H4 (cell line): ENCODE measurements around the gene LAMTOR5. TPM values are rescaled to one million over a fixed set of nuclear protein-coding genes. Genes with fewer than 3 reads are reported as not detected.

Experiments used
- DNase-seq: peaks from one replicate; pipeline ENCODE4 v3.0.0-alpha.2; 2015; ENCODE audit warnings: low spot score
- total RNA-seq: library from RNA; depleted of rRNA; stranded (reverse); fragments of >200 nt; shearing (Covaris generic); gene quantifications from 2 replicates; pipeline ENCODE4 v1.2.3, GENCODE V29; 2014; rRNA removed

Gene LAMTOR5
- total RNA-seq, 1 experiment from 2014 or later = 143 TPM

DNA sequence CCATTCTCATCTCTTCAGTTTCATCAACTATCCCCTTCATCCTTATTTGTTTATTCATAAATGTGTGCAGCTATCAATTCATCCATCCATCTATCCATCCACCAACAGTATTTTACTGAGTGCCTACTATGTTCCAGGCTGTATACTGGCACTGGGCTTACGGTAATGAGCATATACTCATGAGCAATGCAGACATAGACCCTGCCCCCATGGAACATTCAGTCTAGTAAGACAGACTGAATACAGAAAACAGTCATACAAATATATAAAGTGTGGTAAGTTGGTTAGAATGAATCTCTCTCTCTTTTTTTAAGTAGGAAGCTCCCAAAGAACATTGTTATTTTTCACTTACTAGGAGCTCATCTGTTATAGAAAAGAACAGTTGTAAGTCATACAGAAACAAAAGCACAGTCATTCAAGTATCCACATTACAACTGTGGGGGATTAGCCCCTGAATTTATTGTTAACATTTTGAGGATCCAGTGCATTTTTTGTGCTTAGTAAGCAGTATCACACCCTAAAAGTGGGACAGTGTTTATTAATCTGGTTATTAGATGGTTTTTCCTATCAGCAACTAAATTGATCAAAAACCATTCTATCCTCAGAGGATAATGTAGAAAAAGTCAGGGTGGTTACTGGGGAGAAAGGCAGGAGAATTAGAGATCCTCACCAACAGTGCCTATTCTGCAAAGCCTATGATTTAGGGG is 20.3 kb downstream of the LAMTOR5 start:
- DNase-seq = no peak

DNA sequence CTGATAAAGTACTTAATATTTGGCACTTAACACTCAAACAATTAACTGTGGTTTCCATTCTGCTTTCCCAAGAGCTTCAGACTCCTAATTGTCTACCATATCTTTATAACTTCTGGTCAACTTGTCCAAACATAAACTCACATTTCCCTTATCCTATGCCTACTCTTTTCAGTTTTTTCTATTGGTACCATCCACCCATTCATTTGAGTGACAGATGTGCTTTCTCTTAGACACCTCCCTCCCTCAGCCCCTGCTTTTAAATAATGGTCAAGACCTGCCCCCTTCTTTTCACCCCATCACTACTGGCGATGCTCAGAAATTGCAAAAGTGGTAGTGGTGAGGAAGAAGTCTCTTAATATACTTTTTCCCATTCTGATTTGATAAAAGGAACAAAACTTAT is 22.1 kb downstream of the LAMTOR5 start:
- DNase-seq = no peak

DNA sequence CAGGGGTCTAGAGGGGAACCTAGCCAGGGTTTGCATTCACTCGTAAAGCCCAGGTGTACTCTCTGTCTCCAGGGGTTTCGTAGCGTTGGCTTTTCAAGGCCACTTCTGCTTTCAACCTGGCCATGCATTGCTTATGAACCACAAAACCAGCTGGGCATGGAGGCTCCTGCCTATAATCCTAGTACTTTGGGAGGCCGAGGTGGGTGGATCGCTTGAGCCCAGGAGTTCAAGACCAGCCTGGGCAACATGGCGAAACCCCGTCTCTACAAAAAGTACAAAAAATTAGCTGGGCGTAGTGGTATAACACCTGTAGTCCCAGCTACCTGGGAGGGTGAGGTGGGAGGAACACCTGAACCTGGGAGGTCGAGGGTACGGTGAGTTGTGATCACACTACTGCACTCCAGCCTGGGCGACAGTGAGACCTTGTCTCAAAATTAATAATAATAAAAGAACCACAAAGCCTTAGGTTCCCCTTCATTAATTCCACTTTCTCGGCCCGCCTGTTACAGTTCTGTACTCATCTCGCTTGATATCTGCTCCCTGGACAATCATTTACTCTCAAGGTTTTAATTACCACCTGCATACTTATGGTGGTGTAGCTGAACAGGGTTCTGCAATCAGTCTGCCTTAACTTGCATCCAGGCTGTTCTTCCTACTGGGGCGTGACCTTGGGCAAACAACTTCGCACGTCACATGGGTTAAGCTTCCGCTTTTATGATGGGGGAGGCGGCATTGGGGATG is 22.7 kb downstream of the LAMTOR5 start:
- no peak for DNase-seq

DNA sequence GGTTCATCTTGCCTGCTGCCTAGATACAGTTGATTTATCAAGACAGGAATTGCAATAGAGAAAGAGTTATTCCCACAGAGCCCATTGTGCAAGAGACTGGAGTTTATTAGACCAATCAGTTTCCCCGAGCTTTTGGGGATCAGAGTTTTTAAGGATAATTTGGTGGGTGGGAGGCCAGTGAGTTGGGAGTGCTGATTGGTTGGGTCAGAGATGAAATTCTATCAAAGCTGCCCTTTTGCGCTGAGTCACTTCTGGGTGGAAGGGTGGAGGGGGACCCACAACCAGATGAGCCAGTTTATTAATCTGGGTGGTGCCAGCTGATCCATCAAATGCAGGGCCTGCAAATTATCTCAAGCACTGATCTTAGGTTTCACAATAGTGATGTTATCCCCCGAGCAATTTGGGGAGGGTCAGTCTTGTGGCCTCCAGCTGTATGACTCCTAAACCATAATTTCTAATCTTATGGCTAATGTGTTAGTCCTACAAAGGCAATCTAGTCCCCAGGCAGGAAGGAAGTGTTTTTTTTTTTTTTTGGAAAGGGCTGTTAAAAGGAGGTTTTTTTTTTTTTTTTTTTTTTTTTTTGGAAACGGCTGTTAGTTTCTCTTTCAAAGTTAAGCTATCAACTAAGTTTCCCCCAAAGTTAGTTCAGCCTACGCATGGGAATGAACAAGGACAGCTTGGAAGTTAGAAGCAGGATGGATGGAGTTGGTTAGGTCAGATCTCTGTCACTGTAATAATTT is 24.1 kb downstream of the LAMTOR5 start:
- peak; percentile 62 for DNase-seq

DNA sequence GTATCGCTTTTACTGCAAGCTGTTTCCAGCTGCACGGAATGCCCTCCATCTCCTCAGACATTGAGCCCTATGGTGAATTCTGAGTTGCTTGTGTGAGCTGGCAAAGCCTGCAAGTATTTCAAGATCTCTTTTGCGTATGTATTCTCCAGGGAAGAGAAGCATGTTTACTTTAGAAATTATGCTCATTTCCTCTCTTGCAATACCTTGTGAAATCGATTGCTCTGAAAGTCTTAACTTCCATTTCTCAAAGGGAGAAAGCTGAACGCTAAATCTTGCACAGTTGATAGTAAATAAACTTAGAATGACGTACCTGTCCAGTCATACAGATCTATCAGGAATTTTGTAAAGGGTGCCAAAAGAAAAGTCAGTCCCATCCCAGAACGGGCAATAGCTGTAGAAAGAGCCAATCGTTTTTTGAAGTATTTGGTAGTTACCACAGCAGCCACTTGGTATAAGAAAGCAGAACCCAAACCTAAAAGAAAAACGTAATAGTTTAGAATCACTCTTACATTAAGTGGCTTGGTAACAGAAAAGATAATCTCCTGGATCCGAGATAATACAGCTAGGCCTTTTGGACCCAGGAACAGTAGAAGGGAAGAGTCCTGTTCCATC is 26.7 kb downstream of the LAMTOR5 start:
- DNase-seq = no peak

DNA sequence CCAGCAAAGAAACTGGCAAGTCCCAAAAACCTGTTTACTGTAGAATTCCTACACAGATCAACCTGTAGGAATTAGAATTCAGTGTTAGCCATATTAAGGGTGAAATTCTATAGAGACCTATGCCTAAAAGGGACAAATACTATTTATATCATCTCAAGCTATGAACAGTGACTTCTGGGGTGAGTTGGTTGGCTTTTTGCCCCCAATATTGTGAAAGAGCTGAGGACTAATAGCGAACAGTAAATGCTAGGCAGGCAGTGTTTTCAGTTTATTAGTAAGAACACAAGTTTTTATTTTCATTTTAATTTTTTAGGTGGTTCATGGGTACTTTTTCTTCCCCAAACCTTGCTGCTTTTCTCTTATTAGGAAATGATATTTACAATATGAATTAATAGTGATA is 32.0 kb downstream of the LAMTOR5 start:
- DNase-seq = no peak

DNA sequence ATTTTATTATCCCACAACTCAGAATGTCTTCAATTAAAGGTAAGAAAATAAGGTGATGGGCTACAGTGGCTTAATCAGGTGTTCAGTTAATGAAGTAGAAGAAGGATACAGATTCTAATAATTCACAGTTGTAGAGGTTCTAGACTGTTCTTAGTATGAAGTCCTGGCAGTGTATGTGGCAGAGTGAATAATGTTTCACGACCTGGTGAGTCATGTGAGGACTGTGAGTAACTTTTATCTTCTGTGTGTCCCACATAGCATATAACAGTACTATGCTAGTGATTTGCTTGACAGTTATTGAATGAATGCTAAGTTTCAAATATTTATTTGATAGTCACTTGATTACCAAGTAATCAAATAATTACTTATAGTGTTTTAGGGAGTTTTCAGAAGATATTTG is 36.7 kb downstream of the LAMTOR5 start:
- no peak for DNase-seq

DNA sequence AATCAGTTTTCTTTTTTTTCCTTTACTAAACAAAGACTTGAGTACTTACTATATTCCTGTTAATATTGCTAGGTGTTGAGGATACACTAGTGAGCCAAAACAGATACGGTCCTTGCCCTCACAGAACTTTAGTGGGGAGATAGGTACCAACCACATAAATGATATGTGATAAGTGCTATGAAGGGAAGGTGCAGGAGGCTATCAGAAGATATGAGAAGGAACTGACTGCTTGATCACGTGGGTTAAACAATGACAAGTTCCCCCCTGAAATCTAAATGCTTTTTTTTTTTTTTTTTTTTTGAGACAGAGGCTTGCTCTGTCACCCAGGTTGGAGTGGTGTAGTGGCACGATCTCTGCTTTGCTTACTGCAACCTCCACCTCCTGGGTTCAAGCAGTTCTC is 43.3 kb downstream of the LAMTOR5 start:
- DNase-seq = no peak

DNA sequence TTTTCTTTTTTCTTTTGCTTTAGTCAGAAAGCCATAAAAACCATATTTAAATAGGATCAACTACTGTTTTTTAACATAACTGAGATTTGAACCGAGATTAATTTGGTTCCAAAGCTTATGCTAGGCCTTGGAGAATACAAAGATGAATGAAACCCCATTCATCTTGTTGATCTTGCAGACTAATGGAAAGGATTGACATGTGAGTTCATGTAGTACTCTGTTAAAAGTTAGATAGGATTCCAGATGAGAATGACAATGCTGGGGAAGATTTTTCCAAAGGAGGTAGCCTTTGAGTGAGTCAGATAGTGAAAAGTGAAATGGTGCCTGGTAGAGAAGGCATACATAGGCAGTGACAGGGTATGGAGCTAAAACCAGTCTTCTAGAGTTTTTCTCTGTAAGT is 45.6 kb downstream of the LAMTOR5 start:
- no peak for DNase-seq

DNA sequence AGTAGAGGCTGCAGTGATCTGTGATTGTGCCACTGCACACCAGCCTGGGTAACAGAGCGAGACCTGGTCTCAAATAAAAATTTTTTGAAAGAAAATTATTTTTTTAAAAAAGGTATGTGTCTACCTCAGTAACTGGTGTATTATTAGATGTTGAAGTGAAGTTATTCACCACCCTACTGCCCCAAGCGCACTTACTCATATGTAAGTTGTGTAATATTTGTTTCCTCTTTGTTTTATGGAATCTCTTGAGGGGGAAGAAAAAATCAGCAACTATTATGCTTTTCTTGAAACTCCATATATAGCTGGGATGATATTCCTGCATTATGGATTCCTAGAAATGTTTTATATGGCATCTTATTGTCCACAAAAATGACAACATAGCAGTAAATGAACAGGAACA is 47.1 kb downstream of the LAMTOR5 start:
- DNase-seq = no peak

DNA sequence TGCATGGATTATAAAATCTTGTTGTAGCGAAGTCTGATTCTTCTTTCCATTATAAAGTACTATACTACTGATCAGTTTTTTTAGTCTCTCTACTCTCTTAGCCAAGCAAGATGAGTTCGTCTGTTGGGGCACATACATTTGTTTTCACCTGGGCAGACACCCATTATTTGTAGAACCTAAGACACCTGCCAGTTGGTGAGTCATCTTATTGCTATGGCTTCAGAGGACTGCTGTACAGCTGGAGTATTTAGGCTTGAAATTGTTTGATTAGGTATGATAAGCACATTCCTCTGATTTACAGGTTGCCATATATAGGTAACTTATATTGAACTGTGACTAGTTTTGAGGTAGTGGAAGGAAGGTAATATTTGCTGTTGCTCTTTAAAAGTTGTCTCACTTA is 51.1 kb downstream of the LAMTOR5 start:
- no peak for DNase-seq

DNA sequence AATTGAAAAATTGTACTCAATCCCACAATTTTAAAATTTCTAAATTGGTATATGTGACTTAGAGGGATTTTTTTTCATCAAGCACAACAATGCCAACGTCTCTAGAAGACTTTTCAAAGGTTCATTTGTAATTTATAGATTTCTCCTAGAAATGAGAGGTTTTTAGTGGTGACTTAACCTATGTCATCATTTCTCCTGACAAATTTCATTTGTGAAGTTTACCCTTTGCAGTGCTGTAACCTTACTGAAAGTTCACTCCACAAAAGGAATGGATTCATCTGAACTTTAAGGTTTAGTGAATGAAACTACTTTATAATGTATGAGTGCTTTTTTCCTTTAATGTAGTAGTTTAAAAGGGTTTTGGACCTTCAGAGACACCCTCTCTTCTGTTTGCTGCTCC is 52.2 kb downstream of the LAMTOR5 start:
- DNase-seq = no peak

Other genes with a start within 250 kb of the LAMTOR5 start
- 0.12 and 0.72 TPM in 2 replicates for gene KCNC4, start 197.4 kb downstream of the LAMTOR5 start, total RNA-seq
- gene RBM15, start 68.3 kb downstream of the LAMTOR5 start, total RNA-seq = 17.9 and 18.2 TPM in 2 replicates
- gene SLC16A4, start 16.7 kb downstream of the LAMTOR5 start, total RNA-seq = 85.2 and 91.7 TPM in 2 replicates
- not detected in 2 replicates for gene PROK1, start 43.5 kb upstream of the LAMTOR5 start, total RNA-seq
- gene KCNA10, start 111.5 kb upstream of the LAMTOR5 start, total RNA-seq = not detected in 2 replicates
- gene KCNA2, start 198.7 kb upstream of the LAMTOR5 start, total RNA-seq = 0.06 and 0.52 TPM in 2 replicates